Nephron (organoid): ENCODE measurements around the gene FBXL16.

ENCODE experiments used
- H3K27ac Mint-ChIP-seq, 3 experiments: 2 replicates each; pipeline ENCODE4 v1.8.0; 2020; ENCODE audit warnings: mixed read lengths in 3 of 3, mild to moderate bottlenecking in 2 of 3, moderate library complexity in 1 of 3
- H3K27me3 Mint-ChIP-seq: 2 replicates; pipeline ENCODE4 v1.8.0; 2021; ENCODE audit warnings: low read depth, mild to moderate bottlenecking, moderate library complexity, mixed read lengths
- H3K36me3 Mint-ChIP-seq: 2 replicates; pipeline ENCODE4 v1.8.0; 2020; ENCODE audit warnings: low read depth, mixed read lengths
- H3K4me1 Mint-ChIP-seq: 2 replicates; pipeline ENCODE4 v1.8.0; 2020; ENCODE audit warnings: mixed read lengths
- H3K4me3 Mint-ChIP-seq, 3 experiments: 2 replicates each; pipeline ENCODE4 v1.8.0; 2020; ENCODE audit warnings: mild to moderate bottlenecking in 3 of 3, mixed read lengths in 3 of 3, moderate library complexity in 2 of 3
- H3K9me3 Mint-ChIP-seq: 2 replicates; pipeline ENCODE4 v1.8.0; 2020; ENCODE audit warnings: mixed read lengths
- CTCF ChIP-seq, 3 experiments: fragments of 200-600 bp; sonication (generic); IDR thresholded peaks; one replicate each; pipeline ENCODE4 v1.5.0; 2021; ENCODE audit warnings: antibody characterized with exemption in 3 of 3; ENCODE audit not compliant: unreplicated experiment in 3 of 3

FBXL16 gene

GRCh38 chr16:708959-709358, 3.4 kb upstream of the FBXL16 start:
- no peak overlapping the region for H3K27ac Mint-ChIP-seq
- no peaks in the 10 kb centered on the region for H3K36me3 Mint-ChIP-seq
- H3K4me3 Mint-ChIP-seq, result no peak overlapping the region
- no peaks in the 10 kb centered on the region for H3K9me3 Mint-ChIP-seq
- peaks cover 4% of the 10 kb centered on the region for H3K4me1 Mint-ChIP-seq
- no peak for TF ChIP-seq CTCF (IDR thresholded peaks at IDR 0.05; ENCODE audit: unreplicated experiment in 3 of 3)
- H3K27me3 Mint-ChIP-seq, result peaks cover 65% of the 10 kb centered on the region

GRCh38 chr16:708019-708418, 2.4 kb upstream of the FBXL16 start:
- no peak overlapping the region for H3K27ac Mint-ChIP-seq
- H3K9me3 Mint-ChIP-seq, result no peaks in the 10 kb centered on the region

GRCh38 chr16:707062-707538, 1.5 kb upstream of the FBXL16 start:
- H3K36me3 Mint-ChIP-seq, result no peaks in the 10 kb centered on the region
- H3K9me3 Mint-ChIP-seq, result no peaks in the 10 kb centered on the region
- H3K4me3 Mint-ChIP-seq, result peak overlapping the region in 1 of 3 experiments; percentile 35
- H3K4me1 Mint-ChIP-seq, result no peaks in the 10 kb centered on the region
- H3K27ac Mint-ChIP-seq, result no peak overlapping the region
- TF ChIP-seq CTCF (IDR thresholded peaks at IDR 0.05; ENCODE audit: unreplicated experiment in 3 of 3), result no peak
- H3K27me3 Mint-ChIP-seq, result peaks cover 74% of the 10 kb centered on the region

More at GRCh38 chr16:708019-708418, 2.4 kb upstream of the FBXL16 start:
- TF ChIP-seq CTCF (IDR thresholded peaks at IDR 0.05; ENCODE audit: unreplicated experiment in 3 of 3), result no peak
- Mint-ChIP-seq H3K27me3 (peaks cover 70% of the 10 kb centered on the region), H3K4me3 (peak overlapping the region in 2 of 3 experiments; percentile 17 to 42), H3K4me1 (peaks cover 4% of the 10 kb centered on the region), H3K36me3 (no peaks in the 10 kb centered on the region)

GRCh38 chr16:706189-707061, 824 bp upstream of the FBXL16 start:
- Mint-ChIP-seq H3K27ac (no peak overlapping the region), H3K4me1 (no peaks in the 10 kb centered on the region), H3K36me3 (no peaks in the 10 kb centered on the region), H3K27me3 (peaks cover 81% of the 10 kb centered on the region), H3K9me3 (no peaks in the 10 kb centered on the region), H3K4me3 (peak overlapping the region in 2 of 3 experiments; percentile 35 to 40)
- TF ChIP-seq CTCF (IDR thresholded peaks at IDR 0.05; ENCODE audit: unreplicated experiment in 3 of 3), result no peak

- H3K27ac Mint-ChIP-seq, result no peak overlapping the region
- no peaks in the 10 kb centered on the region for H3K9me3 Mint-ChIP-seq
- peaks cover 84% of the 10 kb centered on the region for H3K27me3 Mint-ChIP-seq
- TF ChIP-seq CTCF (IDR thresholded peaks at IDR 0.05; ENCODE audit: unreplicated experiment in 3 of 3), result no peak
- no peaks in the 10 kb centered on the region for H3K36me3 Mint-ChIP-seq
- H3K4me1 Mint-ChIP-seq, result no peaks in the 10 kb centered on the region
- H3K4me3 Mint-ChIP-seq, result peak overlapping the region in 1 of 3 experiments; percentile 41
Observed at GRCh38 chr16:704552-705380, 835 bp downstream of the FBXL16 start.
